Parathyroid adenoma (tissue), 2 donors: ENCODE measurements around the gene HS3ST2.

Source experiments
- H2AFZ ChIP-seq: fragments of 300-600 bp; sonication (generic); one replicate; pipeline ENCODE4 v1.7.0; 2017; ENCODE audit warnings: antibody characterized with exemption, mild to moderate bottlenecking
- H3K27ac ChIP-seq: fragments of 300-600 bp; sonication (generic); one replicate; pipeline ENCODE4 v1.7.0; 2017
- H3K27me3 ChIP-seq: fragments of 300-600 bp; sonication (generic); one replicate; pipeline ENCODE4 v1.7.0; 2017; ENCODE audit warnings: low read length; ENCODE audit not compliant: control insufficient read depth, insufficient read depth
- H3K36me3 ChIP-seq: fragments of 300-600 bp; sonication (generic); one replicate; pipeline ENCODE4 v1.7.0; 2017; ENCODE audit warnings: low read length; ENCODE audit not compliant: control insufficient read depth, insufficient read depth
- H3K4me1 ChIP-seq: fragments of 300-600 bp; sonication (generic); one replicate; pipeline ENCODE4 v1.7.0; 2017; ENCODE audit warnings: control low read depth
- H3K4me2 ChIP-seq: fragments of 300-600 bp; sonication (generic); one replicate; pipeline ENCODE4 v1.7.0; 2017; ENCODE audit warnings: low read length
- H3K4me3 ChIP-seq: fragments of 300-600 bp; sonication (generic); one replicate; pipeline ENCODE4 v1.7.0; 2017; ENCODE audit warnings: low read depth, low read length
- H3K79me2 ChIP-seq: fragments of 300-600 bp; sonication (generic); one replicate; pipeline ENCODE4 v1.7.0; 2017; ENCODE audit warnings: control low read depth
- H3K9ac ChIP-seq: fragments of 300-600 bp; sonication (generic); one replicate; pipeline ENCODE4 v1.7.0; 2017; ENCODE audit warnings: mild to moderate bottlenecking
- H3K9me3 ChIP-seq: fragments of 300-600 bp; sonication (generic); one replicate; pipeline ENCODE4 v1.7.0; 2017; ENCODE audit warnings: low read length; ENCODE audit not compliant: control insufficient read depth
- TF ChIP-seq, protein P1 (sequence below): fragments of 300-600 bp; sonication (generic); IDR thresholded peaks from one replicate; pipeline ENCODE4 v1.7.0; 2017; ENCODE audit warnings: antibody characterized with exemption, mild to moderate bottlenecking
- donor health status: primary hyperparathyroidism.

Gene HS3ST2

DNA sequence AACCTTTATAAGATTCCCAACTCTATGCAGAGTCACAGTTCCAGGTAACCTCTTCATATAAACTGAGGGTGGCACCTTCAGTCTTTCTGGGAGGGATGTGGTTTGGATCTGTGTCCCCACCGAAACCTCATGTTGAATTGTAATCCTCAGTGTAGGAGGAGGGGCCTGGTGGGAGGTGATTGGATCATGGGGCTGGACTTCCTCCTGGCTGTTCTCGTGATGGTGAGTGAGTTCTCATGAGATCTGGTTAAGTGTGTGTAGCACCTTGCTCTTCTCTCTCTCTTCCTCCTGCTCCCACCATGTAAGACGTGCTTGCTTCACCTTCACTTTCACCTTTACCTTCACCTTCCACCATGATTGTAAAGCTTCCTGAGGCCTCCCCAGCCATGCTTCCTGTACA lies 30.5 kb downstream of the HS3ST2 start:
- Histone ChIP-seq H3K79me2 (no peaks in the 10 kb centered on the region), H3K4me3 (no peak overlapping the region), H3K27me3 (no peaks in the 10 kb centered on the region), H3K36me3 (no peaks in the 10 kb centered on the region), H3K4me1 (no peaks in the 10 kb centered on the region), H3K9me3 (no peaks in the 10 kb centered on the region), H2AFZ (no peak overlapping the region), H3K4me2 (no peak overlapping the region), H3K27ac (no peak overlapping the region), H3K9ac (no peak overlapping the region)
- TF ChIP-seq, protein P1, sequence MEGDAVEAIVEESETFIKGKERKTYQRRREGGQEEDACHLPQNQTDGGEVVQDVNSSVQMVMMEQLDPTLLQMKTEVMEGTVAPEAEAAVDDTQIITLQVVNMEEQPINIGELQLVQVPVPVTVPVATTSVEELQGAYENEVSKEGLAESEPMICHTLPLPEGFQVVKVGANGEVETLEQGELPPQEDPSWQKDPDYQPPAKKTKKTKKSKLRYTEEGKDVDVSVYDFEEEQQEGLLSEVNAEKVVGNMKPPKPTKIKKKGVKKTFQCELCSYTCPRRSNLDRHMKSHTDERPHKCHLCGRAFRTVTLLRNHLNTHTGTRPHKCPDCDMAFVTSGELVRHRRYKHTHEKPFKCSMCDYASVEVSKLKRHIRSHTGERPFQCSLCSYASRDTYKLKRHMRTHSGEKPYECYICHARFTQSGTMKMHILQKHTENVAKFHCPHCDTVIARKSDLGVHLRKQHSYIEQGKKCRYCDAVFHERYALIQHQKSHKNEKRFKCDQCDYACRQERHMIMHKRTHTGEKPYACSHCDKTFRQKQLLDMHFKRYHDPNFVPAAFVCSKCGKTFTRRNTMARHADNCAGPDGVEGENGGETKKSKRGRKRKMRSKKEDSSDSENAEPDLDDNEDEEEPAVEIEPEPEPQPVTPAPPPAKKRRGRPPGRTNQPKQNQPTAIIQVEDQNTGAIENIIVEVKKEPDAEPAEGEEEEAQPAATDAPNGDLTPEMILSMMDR = no peak

DNA sequence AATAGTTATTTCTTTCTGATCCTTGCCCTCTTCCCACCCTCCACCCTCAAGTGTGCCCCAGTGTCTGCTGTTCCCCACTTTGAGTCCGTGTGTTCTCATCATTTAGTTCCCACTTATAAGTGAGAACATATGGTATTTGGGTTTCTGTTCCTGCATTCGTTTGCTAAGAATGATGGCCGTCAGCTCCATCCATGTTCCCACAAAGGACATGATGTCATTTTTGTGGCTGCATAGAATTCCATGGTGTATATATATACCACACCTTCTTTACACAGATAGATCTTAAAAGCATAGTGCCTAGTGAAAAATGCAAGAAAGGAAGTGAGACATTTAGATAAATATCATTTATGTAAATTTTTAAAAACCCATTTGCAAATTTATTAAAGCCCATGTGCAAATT lies 33.1 kb downstream of the HS3ST2 start:
- no peak overlapping the region for H3K9ac ChIP-seq
- H3K27me3 ChIP-seq = no peaks in the 10 kb centered on the region
- H3K79me2 ChIP-seq = no peaks in the 10 kb centered on the region
- no peak overlapping the region for H3K27ac ChIP-seq
- TF ChIP-seq, protein P1 = no peak
- H3K4me3 ChIP-seq = no peak overlapping the region
- H3K9me3 ChIP-seq = no peaks in the 10 kb centered on the region
- H2AFZ ChIP-seq = no peak overlapping the region
- no peak overlapping the region for H3K4me2 ChIP-seq
- no peaks in the 10 kb centered on the region for H3K4me1 ChIP-seq
- no peaks in the 10 kb centered on the region for H3K36me3 ChIP-seq

DNA sequence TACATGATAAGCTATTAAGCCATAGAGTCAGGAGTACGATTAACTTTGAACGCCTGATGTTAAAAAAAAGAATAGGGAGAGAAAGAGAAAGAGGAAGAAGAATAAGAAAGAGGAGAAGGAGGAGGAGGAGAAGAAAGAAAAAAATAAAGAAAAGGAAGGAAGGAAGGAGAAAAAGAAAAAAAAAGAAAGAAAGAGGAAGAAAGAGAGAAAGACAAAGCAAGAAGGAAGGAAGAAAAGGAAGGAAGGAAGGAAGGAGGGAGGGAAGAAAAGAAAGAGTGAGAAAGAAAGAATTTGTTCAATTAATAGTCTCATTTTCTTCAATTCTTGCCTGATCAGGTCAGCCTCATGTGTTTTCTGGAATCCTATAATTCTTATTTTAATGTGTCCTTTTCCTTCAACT lies 33.7 kb downstream of the HS3ST2 start:
- TF ChIP-seq, protein P1 = no peak
- no peaks in the 10 kb centered on the region for H3K36me3 ChIP-seq
- H3K27me3 ChIP-seq = no peaks in the 10 kb centered on the region

DNA sequence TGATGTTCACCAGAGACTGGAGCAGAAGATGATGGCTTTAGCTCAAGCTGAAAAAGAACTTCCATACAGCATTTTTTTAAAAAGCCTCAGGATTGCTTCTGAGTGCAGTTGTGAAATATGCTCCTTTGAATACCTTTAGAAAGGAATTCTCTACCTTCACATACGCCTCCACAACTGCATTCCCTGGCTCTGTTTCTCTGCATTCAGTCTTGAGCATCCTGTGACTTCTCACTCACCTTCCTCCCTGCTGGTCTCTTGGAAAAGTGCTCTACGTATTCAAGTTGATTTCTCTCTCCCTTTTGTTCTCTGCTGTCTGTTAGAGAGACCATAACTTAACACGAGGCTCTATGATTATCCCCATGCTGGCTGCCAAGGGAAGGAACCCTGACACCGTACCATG lies 34.5 kb downstream of the HS3ST2 start:
- TF ChIP-seq, protein P1 = no peak
- H3K4me1 ChIP-seq = no peaks in the 10 kb centered on the region
- H3K36me3 ChIP-seq = no peaks in the 10 kb centered on the region
- no peaks in the 10 kb centered on the region for H3K9me3 ChIP-seq
- H2AFZ ChIP-seq = no peak overlapping the region
- no peak overlapping the region for H3K4me3 ChIP-seq
- no peak overlapping the region for H3K9ac ChIP-seq
- H3K4me2 ChIP-seq = no peak overlapping the region
- no peaks in the 10 kb centered on the region for H3K79me2 ChIP-seq
- no peak overlapping the region for H3K27ac ChIP-seq
- H3K27me3 ChIP-seq = no peaks in the 10 kb centered on the region

More for the DNA sequence above, 33.7 kb downstream of the HS3ST2 start:
- Histone ChIP-seq H3K4me3 (no peak overlapping the region), H3K4me1 (no peaks in the 10 kb centered on the region), H3K27ac (no peak overlapping the region), H3K4me2 (no peak overlapping the region), H3K79me2 (no peaks in the 10 kb centered on the region), H3K9me3 (no peaks in the 10 kb centered on the region), H2AFZ (no peak overlapping the region), H3K9ac (no peak overlapping the region)

DNA sequence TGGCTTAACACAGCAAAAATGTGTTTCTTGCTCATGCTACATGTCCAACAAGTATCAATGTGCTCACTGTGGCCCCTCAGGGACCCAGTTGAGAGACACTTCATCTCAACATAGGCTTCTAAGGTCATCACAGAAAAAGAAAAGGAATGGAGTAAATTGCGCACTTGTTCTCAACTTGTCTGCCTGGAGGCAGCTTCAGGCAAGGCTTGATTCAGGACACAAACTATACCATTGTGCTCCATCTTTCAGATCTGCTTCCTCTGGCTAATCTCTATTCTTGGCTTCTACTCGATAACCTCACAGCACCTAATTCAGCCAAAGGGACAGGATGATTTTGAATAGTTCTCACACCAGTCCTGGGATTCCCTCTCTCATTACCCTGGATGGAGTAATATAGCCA lies 35.6 kb downstream of the HS3ST2 start:
- H3K79me2 ChIP-seq = no peaks in the 10 kb centered on the region
- H3K27me3 ChIP-seq = no peaks in the 10 kb centered on the region
- no peak overlapping the region for H3K4me2 ChIP-seq
- H3K9ac ChIP-seq = no peak overlapping the region
- H2AFZ ChIP-seq = no peak overlapping the region
- no peak overlapping the region for H3K4me3 ChIP-seq
- TF ChIP-seq, protein P1 = no peak
- H3K36me3 ChIP-seq = no peaks in the 10 kb centered on the region
- no peak overlapping the region for H3K27ac ChIP-seq
- no peaks in the 10 kb centered on the region for H3K9me3 ChIP-seq
- no peaks in the 10 kb centered on the region for H3K4me1 ChIP-seq
